ENCODE measurements around the gene WWP2.
"Not testable (repeated sequence)": the region's sequence is repeated elsewhere in the genome, so short reads cannot be mapped to it uniquely, and the experiment has no call there.

WWP2 gene

DNA sequence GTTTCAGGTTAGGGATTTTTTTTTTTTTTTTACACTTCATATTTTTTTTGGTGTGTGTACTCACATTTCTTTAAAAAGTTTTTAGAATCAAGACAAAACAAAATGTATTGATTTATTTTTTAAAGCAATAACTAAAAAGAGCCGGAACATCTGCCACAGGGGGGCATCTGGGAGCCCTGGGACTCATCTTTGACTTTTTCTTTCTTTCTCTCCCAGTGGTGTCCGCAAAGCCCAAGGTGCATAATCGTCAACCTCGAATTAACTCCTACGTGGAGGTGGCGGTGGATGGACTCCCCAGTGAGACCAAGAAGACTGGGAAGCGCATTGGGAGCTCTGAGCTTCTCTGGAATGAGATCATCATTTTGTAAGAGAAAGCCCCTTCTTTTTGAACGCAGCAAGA, 36.3 kb downstream of the WWP2 start:
- DNase-seq = no peak

- DNase-seq = no peak
Observed at GRCh38 chr16:69799611-69800031, 37.5 kb downstream of the WWP2 start.

GRCh38 chr16:69804297-69804696, 42.2 kb downstream of the WWP2 start:
- DNase-seq = no peak

GRCh38 chr16:69806776-69807175, 44.6 kb downstream of the WWP2 start:
- not testable (repeated sequence) for DNase-seq

DNA sequence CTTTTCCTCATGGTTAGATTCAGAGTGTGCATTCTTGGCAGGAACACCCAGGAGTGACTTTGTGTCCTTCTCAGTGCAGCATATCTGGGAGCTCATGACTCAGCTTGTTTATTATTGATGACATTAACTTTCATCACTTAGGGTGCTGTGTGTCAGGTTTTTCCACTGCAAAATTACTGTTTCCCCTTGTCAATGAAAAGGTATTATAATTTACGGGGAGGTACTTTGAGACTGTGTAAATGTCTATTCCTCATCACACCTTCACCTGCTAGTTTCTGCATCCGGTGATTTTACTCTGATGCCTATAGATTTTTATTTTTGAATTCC, 50.5 kb downstream of the WWP2 start:
- no peak for DNase-seq

GRCh38 chr16:69814078-69814477, 51.9 kb downstream of the WWP2 start:
- no peak for DNase-seq

GRCh38 chr16:69814561-69814960, 52.4 kb downstream of the WWP2 start:
- DNase-seq = no peak

DNA sequence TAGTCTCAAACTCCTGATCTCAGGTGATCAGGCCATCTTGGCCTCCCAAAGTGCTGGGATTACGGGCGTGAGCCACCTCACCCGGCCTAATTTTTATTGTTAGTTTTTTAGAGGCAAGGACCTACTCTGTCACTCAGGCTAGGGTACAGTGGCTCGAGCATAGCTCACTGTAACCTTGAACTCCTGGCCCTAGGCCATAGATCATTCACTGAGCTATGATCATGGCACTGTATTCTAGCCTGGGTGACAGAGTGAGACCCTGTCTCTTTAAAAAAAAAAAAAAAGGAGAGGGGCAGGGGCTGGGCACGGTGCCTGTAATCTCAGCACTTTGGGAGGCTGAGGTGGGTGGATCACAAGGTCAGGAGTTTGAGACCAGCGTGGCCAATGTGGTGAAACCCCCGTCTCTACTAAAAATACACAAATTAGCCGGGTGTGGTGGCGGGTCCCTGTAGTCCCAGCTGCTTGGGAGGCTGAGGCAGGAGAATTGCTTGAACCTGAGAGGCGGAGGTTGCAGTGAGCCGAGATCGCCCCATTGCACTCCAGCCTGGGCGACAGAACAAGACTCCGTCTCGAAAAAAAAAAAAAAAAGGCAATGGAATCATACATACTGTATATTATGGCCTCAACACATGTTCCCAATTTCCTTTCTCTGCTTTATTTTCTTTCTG, 53.2 kb downstream of the WWP2 start:
- not testable (repeated sequence) for DNase-seq

GRCh38 chr16:69816996-69817395, 54.9 kb downstream of the WWP2 start:
- DNase-seq = no peak

GRCh38 chr16:69818891-69819545, 56.9 kb downstream of the WWP2 start:
- DNase-seq = no peak

DNA sequence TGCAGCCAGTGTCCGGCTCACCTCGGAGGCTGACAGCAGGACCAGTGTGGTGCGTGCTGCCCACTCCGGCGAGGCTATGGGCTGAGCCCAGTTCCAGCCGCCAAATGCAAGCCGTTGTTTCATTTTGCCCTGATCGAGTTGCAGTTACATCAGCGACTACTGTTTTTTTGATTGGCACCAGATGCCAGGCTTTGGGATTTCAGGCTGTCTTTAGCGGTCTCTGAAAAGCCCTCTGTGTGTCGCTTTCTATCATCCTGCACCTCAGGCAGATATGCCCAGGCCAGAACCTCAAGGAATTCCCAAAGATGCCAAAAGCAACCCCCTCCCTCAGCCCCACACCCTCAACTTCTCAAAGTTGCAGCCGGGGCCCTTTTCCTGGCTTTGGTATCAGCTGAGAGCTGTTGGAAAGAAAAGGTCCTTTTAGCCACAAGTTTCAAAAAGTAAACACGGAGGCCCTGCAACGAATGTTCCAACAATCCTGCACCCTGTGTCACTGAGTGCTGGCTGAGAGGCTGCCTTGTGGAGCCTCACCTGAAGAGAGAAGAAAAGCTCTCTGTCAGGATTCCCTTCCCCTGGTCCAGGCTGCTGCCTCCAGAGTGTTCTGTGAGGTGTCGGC, 58.9 kb downstream of the WWP2 start:
- DNase-seq = no peak

- DNase-seq = no peak
Observed at GRCh38 chr16:69821844-69822173, 59.7 kb downstream of the WWP2 start.

- no peak for DNase-seq
Observed at GRCh38 chr16:69822174-69822935, 60.2 kb downstream of the WWP2 start.

- DNase-seq = no peak
Observed at GRCh38 chr16:69823831-69824563, 61.9 kb downstream of the WWP2 start.

- DNase-seq = not testable (repeated sequence)
Observed at GRCh38 chr16:69824564-69825142, 62.5 kb downstream of the WWP2 start.

- DNase-seq = no peak
Observed at GRCh38 chr16:69827524-69827923, 65.4 kb downstream of the WWP2 start.

GRCh38 chr16:69829338-69829737, 67.2 kb downstream of the WWP2 start:
- no peak for DNase-seq

- no peak for DNase-seq
Observed at GRCh38 chr16:69830146-69830533, 68.0 kb downstream of the WWP2 start.

GRCh38 chr16:69830534-69831211, 68.5 kb downstream of the WWP2 start:
- DNase-seq = no peak

GRCh38 chr16:69831212-69832123, 69.3 kb downstream of the WWP2 start:
- DNase-seq = no peak

Data from stimulated activated naive CD4-positive, alpha-beta T cell (primary cell).